Esophagus (tissue), 2 donors: ENCODE measurements around the gene SERGEF. TPM values are rescaled to one million over a fixed set of nuclear protein-coding genes. Genes with fewer than 3 reads are reported as not detected.
A peak's percentile ranks its signal among the peaks of the same experiment; 100 is the strongest.

Experiments
- H3K27ac ChIP-seq, 2 donors: one replicate each; pipeline ENCODE4 v1.5.1; 2013; ENCODE audit warnings: low read depth in 2 of 2, mild to moderate bottlenecking in 2 of 2, inconsistent platforms in 1 of 2, low read length in 1 of 2, moderate library complexity in 1 of 2
- H3K27me3 ChIP-seq, 2 donors: one replicate each; pipeline ENCODE4 v1.6.1; 2013; ENCODE audit warnings: low read length in 2 of 2, control low read depth in 1 of 2, mild to moderate bottlenecking in 1 of 2; ENCODE audit not compliant: insufficient read depth in 2 of 2, control insufficient read depth in 1 of 2
- H3K36me3 ChIP-seq, 2 donors: one replicate each; pipeline ENCODE4 v1.6.1; 2013; ENCODE audit warnings: low read length in 1 of 2; ENCODE audit not compliant: control insufficient read depth in 2 of 2, insufficient read depth in 2 of 2
- H3K4me1 ChIP-seq, 2 donors: one replicate each; pipeline ENCODE4 v1.6.1; 2013; ENCODE audit warnings: low read length in 1 of 2; ENCODE audit not compliant: control insufficient read depth in 2 of 2, insufficient read depth in 2 of 2
- H3K4me3 ChIP-seq, 2 donors: one replicate each; pipeline ENCODE4 v1.5.1; 2013; ENCODE audit warnings: low read length in 2 of 2, mild to moderate bottlenecking in 2 of 2, low read depth in 1 of 2, moderate library complexity in 1 of 2
- H3K9me3 ChIP-seq, 2 donors: one replicate each; pipeline ENCODE4 v1.6.1; 2013; ENCODE audit warnings: mild to moderate bottlenecking in 2 of 2, low read depth in 1 of 2, low read length in 1 of 2, moderate library complexity in 1 of 2; ENCODE audit not compliant: control insufficient read depth in 2 of 2, insufficient read depth in 1 of 2
- WGBS, 2 donors: extraction: QIAGEN DNeasy Blood & Tissue Kit; methylation state at CpG; one replicate each; pipeline ENCODE4 v1.1.7; 2013; 5-methylcytosine and 5-hydroxymethylcytosine counted together
- polyA plus RNA-seq, 2 donors: library from polyadenylated mRNA; stranded (reverse); fragments of 200-250 nt; gene quantifications; one replicate each; pipeline ENCODE4 v1.2.3, GENCODE V29; 2013
- donor health status: healthy with polysubstance abuse.
- donor health status: Bipolar disorder and iron deficiency.

SERGEF gene
- polyA plus RNA-seq, 2 donors: 17.2 to 39.3 TPM

DNA sequence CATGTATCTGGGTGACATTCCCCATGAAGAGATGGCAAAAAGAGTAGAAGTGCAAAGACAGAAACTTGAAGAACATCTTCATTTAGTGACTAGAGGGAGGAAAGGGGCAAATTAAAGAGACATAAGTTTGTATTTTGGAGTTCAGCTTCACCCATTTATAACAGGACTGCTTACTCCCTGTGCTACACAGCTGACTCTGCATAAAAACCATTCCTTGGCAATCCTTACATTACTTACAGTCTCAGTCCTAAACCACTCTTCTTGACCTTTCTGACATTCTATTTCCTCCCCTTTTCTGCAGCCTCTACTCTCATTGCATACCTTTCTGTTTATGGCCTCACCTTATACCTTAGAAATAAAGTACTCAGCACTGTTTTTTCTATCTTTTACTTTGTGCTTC, 6.8 kb upstream of the SERGEF start:
- Histone ChIP-seq H3K4me3 (no peak overlapping the region), H3K27ac (no peak overlapping the region), H3K27me3 (no peaks in the 10 kb centered on the region), H3K9me3 (no peaks in the 10 kb centered on the region), H3K4me1 (no peaks in the 10 kb centered on the region), H3K36me3 (no peaks in the 10 kb centered on the region)

DNA sequence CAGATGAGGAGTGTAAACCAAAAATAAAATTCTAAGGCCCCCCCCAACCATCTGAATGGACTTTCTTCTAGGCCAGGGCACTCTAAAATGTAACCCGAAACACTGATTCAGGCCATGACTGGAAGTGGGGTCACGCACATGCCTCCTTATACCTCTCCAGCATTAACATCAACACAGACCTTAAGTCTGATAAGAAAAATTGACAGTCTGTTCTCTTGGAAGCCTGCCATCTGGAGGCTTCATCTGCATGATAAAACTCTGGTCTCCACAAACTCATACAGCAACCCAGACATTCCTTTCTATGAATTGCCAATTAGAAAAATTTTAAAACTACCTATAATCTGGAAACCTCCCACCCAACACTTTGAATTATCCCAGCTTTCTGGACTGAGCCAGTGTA, 3.9 kb upstream of the SERGEF start:
- Histone ChIP-seq H3K36me3 (no peaks in the 10 kb centered on the region), H3K27me3 (no peaks in the 10 kb centered on the region), H3K4me1 (no peaks in the 10 kb centered on the region), H3K9me3 (no peaks in the 10 kb centered on the region), H3K27ac (no peak overlapping the region), H3K4me3 (no peak overlapping the region)
- 92% methylated on average over 2 of the region's 2 CpGs for WGBS, 2 donors

DNA sequence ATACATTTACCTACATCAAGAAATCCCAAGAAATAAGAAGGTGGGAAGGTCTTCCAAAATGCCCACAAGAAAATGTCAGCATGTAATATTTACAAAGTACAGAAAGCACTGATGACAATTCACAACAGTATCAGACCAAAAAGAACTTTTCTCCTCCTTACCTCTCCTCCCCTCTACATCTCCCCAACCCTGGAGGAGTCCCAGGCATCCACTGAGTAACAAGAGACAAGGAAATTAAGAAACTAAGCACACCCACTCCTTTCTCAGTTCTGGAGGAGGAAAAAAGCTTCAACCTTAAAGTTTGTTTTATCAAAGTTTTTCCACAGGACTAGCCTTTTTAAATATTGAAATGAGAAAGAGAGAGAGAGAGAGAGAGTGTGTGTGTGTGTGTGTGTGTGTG, 2.0 kb upstream of the SERGEF start:
- no peaks in the 10 kb centered on the region for H3K36me3 ChIP-seq
- no peak overlapping the region for H3K4me3 ChIP-seq
- H3K9me3 ChIP-seq: no peaks in the 10 kb centered on the region
- H3K27me3 ChIP-seq: no peaks in the 10 kb centered on the region
- no peak overlapping the region for H3K27ac ChIP-seq
- peaks cover 0 to 2% of the 10 kb centered on the region in 2 donors for H3K4me1 ChIP-seq

DNA sequence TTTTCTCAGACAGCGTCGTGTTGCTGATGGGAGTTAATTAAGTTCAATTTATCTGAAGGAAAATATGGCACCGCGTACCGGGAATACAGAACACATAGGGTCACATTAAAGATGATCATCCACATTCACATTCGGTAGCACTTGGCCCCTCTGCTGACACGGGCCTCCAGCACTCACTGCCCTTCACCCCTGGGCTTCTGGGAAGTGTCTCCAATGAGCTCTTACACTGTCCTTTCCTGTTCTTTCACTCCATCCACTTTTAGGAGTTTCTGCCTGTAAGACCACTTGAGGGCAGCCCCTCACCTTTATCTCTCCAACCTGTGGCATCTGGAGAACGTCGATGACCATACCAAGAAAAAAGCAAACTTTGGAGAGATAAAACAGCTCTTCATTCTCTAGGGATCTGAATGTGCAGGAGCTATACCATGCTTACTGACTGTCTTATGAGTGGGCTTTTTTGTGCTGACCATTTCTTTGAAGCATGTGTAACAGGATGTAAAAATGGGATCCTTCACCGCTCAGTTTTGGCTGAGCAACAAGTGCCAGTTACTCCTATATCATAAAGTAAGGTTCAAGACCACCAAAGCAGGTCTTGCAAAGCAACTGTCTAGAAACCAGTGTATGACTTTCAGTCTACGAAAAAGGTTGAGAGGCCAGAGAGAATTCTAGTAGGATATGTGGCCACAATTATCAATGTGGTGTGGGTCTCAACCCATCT, 1.1 kb upstream of the SERGEF start:
- Histone ChIP-seq H3K4me1 (peaks cover 0 to 2% of the 10 kb centered on the region in 2 donors), H3K27me3 (no peaks in the 10 kb centered on the region), H3K4me3 (peak overlapping the region; percentile 61 to 70), H3K27ac (peak overlapping the region in 1 of 2 donors; percentile 80), H3K9me3 (no peaks in the 10 kb centered on the region), H3K36me3 (no peaks in the 10 kb centered on the region)
- 20 to 23% methylated on average over 11 of the region's 11 CpGs for WGBS, 2 donors

DNA sequence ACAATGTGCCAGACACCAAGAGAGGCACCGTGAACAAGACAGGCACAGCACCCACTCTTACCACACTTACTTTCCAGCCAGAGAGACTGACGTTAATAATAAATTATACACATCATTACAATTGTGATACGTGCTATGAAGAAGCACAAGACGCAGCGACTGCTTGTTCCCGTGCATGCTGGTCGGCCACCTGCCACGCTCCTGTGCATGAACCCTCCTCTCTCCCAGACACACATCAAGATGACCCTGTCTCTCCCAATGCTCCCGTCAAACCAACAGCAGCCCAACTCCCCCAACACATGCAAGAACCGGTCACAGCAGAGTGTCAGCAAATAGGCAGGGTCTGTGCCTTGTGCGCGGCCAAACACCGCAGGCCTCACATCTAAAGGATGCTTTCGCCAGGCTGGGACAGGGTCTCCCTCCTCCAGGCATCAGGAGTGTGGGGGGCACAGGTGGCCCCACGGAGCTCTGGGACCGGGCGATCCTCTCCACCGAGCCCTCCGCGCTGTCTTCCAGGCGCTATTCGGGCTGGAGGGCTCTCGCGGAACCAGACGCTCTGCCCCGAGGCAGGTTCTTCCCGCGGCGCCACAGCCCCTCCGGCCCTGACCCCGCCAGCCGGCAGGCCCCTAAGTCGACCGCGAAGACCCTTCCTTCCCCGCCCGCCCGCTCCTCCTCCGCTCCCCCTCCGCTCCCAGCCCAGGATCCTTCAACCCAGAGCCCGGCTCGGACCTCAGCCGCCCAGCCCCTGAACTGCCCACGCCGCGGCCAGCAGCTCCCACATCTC, 533 bp downstream of the SERGEF start:
- WGBS, 2 donors: 6 to 7% methylated on average over 37 to 46 of the region's 46 CpGs
- peak overlapping the region; percentile 79 to 80 for H3K27ac ChIP-seq
- peaks cover 0 to 2% of the 10 kb centered on the region in 2 donors for H3K4me1 ChIP-seq
- peak overlapping the region; percentile 61 to 70 for H3K4me3 ChIP-seq
- no peaks in the 10 kb centered on the region for H3K36me3 ChIP-seq
- H3K27me3 ChIP-seq: no peaks in the 10 kb centered on the region
- no peaks in the 10 kb centered on the region for H3K9me3 ChIP-seq

DNA sequence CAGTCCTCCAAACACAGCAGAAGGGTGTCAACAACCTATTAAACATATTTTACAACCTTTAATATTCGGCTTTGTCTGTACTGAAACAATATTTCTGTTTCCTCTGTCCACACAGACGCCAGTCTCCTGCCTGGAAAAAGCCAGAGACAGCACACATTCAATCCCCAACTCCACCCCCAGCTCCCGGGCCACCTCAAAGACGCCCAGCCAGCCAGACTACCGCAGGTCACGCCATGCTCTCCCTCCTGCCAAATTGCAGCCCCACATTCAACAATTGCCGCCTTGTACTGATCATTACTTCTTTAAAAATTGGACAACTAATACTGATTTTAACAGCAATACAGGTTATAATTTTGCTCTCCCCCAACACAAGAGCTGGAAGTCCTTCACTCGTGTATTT, 1.2 kb downstream of the SERGEF start:
- no peaks in the 10 kb centered on the region for H3K27me3 ChIP-seq
- H3K36me3 ChIP-seq: no peaks in the 10 kb centered on the region
- peak overlapping the region in 1 of 2 donors; percentile 55 for H3K27ac ChIP-seq
- H3K9me3 ChIP-seq: no peaks in the 10 kb centered on the region
- H3K4me3 ChIP-seq: peak overlapping the region in 1 of 2 donors; percentile 61
- 71 to 78% methylated on average over 8 of the region's 8 CpGs for WGBS, 2 donors
- peaks cover 0 to 2% of the 10 kb centered on the region in 2 donors for H3K4me1 ChIP-seq

DNA sequence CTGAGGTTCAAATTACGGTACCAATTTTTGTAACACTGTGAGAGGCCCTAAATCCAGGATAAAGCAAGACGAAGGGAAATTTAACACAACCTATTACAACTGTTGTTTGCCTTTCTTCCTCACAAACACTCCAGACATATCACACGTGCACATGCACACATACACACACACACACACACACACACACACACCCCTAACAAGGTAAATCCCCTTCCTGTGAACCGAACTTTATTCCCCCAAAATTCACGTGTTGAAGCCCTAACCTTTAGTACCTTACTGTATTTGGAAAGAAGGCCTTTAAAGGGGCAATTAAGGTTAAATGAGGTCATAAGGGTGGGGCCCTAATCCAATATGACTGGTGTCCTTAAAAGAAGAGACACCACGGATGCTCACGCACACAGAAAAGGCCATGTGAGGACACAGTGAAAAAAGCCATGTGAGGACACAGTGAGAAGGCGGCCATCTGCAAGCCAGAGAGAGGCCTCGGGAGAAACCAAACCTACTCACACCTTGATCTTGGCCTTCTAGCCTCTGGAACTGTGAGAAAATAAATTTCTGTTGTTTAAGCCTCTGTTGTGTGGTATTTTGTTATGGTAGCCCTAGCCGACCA, 1.8 kb downstream of the SERGEF start:
- no peaks in the 10 kb centered on the region for H3K36me3 ChIP-seq
- no peak overlapping the region for H3K4me3 ChIP-seq
- 83 to 90% methylated on average over 10 of the region's 10 CpGs for WGBS, 2 donors
- no peaks in the 10 kb centered on the region for H3K9me3 ChIP-seq
- no peak overlapping the region for H3K27ac ChIP-seq
- peaks cover 0 to 2% of the 10 kb centered on the region in 2 donors for H3K4me1 ChIP-seq
- H3K27me3 ChIP-seq: no peaks in the 10 kb centered on the region

DNA sequence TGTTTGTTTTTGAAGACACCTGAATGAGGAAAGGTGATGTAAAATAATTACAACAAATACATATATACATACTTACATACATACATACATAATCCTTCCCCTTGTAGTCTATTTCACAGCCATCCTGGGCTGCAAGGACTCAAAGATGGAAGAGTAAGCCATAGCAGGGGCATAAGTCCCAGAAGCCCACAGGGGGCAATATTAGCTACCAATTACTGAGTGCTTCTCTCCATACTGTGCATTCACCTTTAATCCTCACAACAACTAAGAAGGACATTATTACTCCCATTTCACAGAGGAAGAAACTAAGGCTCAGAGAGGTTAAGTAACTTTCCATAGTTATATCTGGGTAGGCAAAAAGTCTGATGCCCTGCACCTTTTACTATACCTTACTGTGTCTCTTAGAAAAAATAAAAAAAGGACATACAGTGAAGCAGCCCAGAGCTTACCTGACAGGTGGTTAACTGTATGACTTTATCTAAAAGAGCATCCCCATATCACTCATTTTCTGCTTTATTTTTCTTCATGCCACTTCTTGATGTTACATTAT, 2.7 kb downstream of the SERGEF start:
- Histone ChIP-seq H3K27me3 (no peaks in the 10 kb centered on the region), H3K4me1 (peaks cover 0 to 2% of the 10 kb centered on the region in 2 donors), H3K27ac (no peak overlapping the region), H3K4me3 (no peak overlapping the region), H3K36me3 (peaks cover 0 to 2% of the 10 kb centered on the region in 2 donors), H3K9me3 (no peaks in the 10 kb centered on the region)

DNA sequence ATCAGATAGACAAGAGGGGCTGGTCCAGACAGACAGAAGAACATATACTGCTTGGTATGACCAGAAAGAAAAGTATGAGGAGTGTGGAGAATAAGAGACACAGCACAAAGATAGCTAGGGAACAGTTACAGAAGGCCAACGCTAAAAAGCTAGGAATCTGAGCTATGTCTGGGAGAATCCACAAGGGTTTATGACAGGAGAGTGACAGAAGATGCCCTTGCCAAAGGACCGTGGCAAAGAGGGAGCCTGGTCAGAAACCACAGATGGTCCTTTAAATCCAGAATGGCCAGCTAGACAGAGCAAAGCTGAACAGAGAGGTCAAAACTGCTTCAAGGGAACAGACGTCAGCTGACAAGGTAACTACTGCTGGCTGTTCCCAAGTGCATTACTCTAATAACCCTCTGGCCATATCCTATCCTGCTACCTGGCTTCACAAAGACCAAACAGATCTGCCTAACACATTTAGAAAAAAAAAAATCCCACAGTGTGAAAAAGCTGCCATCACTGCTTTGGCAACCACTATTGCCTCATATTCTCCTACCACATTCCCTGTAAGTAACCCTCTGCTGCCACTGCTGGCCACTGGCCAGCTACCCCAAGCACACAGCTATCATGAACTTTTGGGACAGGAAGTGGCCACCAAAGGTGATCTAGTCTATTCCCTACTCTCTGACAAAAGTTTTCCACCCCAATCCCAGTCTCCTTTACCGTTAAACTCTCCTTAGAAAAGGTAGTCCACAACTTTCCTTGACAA, 7.3 kb downstream of the SERGEF start:
- Histone ChIP-seq H3K27me3 (no peaks in the 10 kb centered on the region), H3K27ac (no peak overlapping the region), H3K4me3 (no peak overlapping the region), H3K36me3 (peaks cover 5 to 9% of the 10 kb centered on the region in 2 donors), H3K9me3 (no peaks in the 10 kb centered on the region), H3K4me1 (no peaks in the 10 kb centered on the region)
- 91 to 95% methylated on average over 4 of the region's 4 CpGs for WGBS, 2 donors
